ENCODE data around the gene KRT17. TPM values are rescaled to one million over a fixed set of nuclear protein-coding genes. Genes with fewer than 3 reads are reported as not detected.
"Not testable (repeated sequence)": the region's sequence is repeated elsewhere in the genome, so short reads cannot be mapped to it uniquely, and the experiment has no call there.

The KRT17 gene
- total RNA-seq, 1 donor from 2014 or later: 14.8 TPM

- Histone ChIP-seq H3K27ac (no peak overlapping the region), H3K36me3 (no peaks in the 10 kb centered on the region), H3K4me3 (no peak overlapping the region), H3K4me1 (no peaks in the 10 kb centered on the region), H3K27me3 (no peaks in the 10 kb centered on the region), H3K9me3 (no peaks in the 10 kb centered on the region)
- intact Hi-C loops (cut with DNase I): no loop called here
- TF ChIP-seq CTCF (IDR thresholded peaks at IDR 0.05): no peak
- no peak for DNase-seq (ENCODE audit: low spot score in 2 of 2)
Measured at GRCh38 chr17:41619036-41619926, 5.1 kb downstream of the KRT17 start.

- Histone ChIP-seq H3K27ac (no peak overlapping the region), H3K36me3 (no peaks in the 10 kb centered on the region), H3K4me1 (no peaks in the 10 kb centered on the region), H3K9me3 (no peaks in the 10 kb centered on the region), H3K27me3 (no peaks in the 10 kb centered on the region), H3K4me3 (no peak overlapping the region)
- intact Hi-C loops (cut with DNase I): no loop called here
- no peak for TF ChIP-seq CTCF (IDR thresholded peaks at IDR 0.05)
- DNase-seq (ENCODE audit: low spot score in 2 of 2): no peak
Measured at GRCh38 chr17:41618341-41619035, 5.9 kb downstream of the KRT17 start.

GRCh38 chr17:41617698-41618097 lies 6.7 kb downstream of the KRT17 start:
- no peak overlapping the region for H3K4me3 ChIP-seq
- intact Hi-C loops (cut with DNase I): no loop called here
- H3K27me3 ChIP-seq: no peaks in the 10 kb centered on the region
- H3K9me3 ChIP-seq: no peaks in the 10 kb centered on the region
- TF ChIP-seq CTCF (IDR thresholded peaks at IDR 0.05): no peak
- DNase-seq (ENCODE audit: low spot score in 2 of 2): no peak
- no peaks in the 10 kb centered on the region for H3K36me3 ChIP-seq
- H3K4me1 ChIP-seq: no peaks in the 10 kb centered on the region
- no peak overlapping the region for H3K27ac ChIP-seq

GRCh38 chr17:41617136-41617535 lies 7.2 kb downstream of the KRT17 start:
- intact Hi-C loops (cut with DNase I): no loop called here

GRCh38 chr17:41616486-41616885 lies 7.9 kb downstream of the KRT17 start:
- H3K36me3 ChIP-seq; H3K27ac ChIP-seq; H3K27me3 ChIP-seq; H3K4me3 ChIP-seq; H3K4me1 ChIP-seq; DNase-seq (ENCODE audit: low spot score in 2 of 2); H3K9me3 ChIP-seq; intact Hi-C loops (cut with DNase I): not testable (repeated sequence)

More at GRCh38 chr17:41617136-41617535, 7.2 kb downstream of the KRT17 start:
- Histone ChIP-seq H3K27ac (no peak overlapping the region), H3K4me1 (no peaks in the 10 kb centered on the region), H3K27me3 (no peaks in the 10 kb centered on the region), H3K9me3 (no peaks in the 10 kb centered on the region), H3K36me3 (no peaks in the 10 kb centered on the region), H3K4me3 (no peak overlapping the region)
- no peak for TF ChIP-seq CTCF (IDR thresholded peaks at IDR 0.05)
- no peak for DNase-seq (ENCODE audit: low spot score in 2 of 2)

- Histone ChIP-seq H3K27ac (no peak overlapping the region), H3K36me3 (no peaks in the 10 kb centered on the region), H3K4me1 (no peaks in the 10 kb centered on the region), H3K4me3 (no peak overlapping the region), H3K9me3 (no peaks in the 10 kb centered on the region), H3K27me3 (no peaks in the 10 kb centered on the region)
- TF ChIP-seq CTCF (IDR thresholded peaks at IDR 0.05): no peak
- intact Hi-C loops (cut with DNase I): no loop called here
- DNase-seq (ENCODE audit: low spot score in 2 of 2): no peak
Measured at GRCh38 chr17:41615454-41615853, 8.9 kb downstream of the KRT17 start.

GRCh38 chr17:41614767-41615166 lies 9.6 kb downstream of the KRT17 start:
- DNase-seq (ENCODE audit: low spot score in 2 of 2); intact Hi-C loops (cut with DNase I); H3K27me3 ChIP-seq: not testable (repeated sequence)

More at GRCh38 chr17:41614767-41615166, 9.6 kb downstream of the KRT17 start:
- not testable (repeated sequence) for H3K9me3 ChIP-seq, H3K36me3 ChIP-seq, H3K4me3 ChIP-seq, H3K4me1 ChIP-seq, H3K27ac ChIP-seq
